ENCODE data around the gene ZNF787. TPM values are rescaled to one million over a fixed set of nuclear protein-coding genes. Genes with fewer than 3 reads are reported as not detected.

Gene ZNF787
- total and polyA plus RNA-seq, 2 donors: 13.3 to 30.9 TPM

GRCh38 chr19:56089344-56089743 lies 31.8 kb downstream of the ZNF787 start:
- Histone ChIP-seq H3K4me3 (ENCODE audit: low read depth, low read length) (no peak overlapping the region), H3K4me1 (ENCODE audit: insufficient read depth) (no peaks in the 10 kb centered on the region), H3K27ac (ENCODE audit: low read depth) (no peak overlapping the region), H3K36me3 (ENCODE audit: insufficient read depth) (peaks cover 2% of the 10 kb centered on the region)
- DNase-seq (ENCODE audit: extremely low spot score): no peak
- 83% methylated on average over 14 of the region's 14 CpGs for WGBS

GRCh38 chr19:56088497-56089215 lies 32.4 kb downstream of the ZNF787 start:
- WGBS: 94% methylated on average over 66 of the region's 66 CpGs
- DNase-seq (ENCODE audit: extremely low spot score): no peak

GRCh38 chr19:56087647-56088496 lies 33.2 kb downstream of the ZNF787 start:
- Histone ChIP-seq H3K36me3 (ENCODE audit: insufficient read depth) (peaks cover 2% of the 10 kb centered on the region), H3K27ac (ENCODE audit: low read depth) (no peak overlapping the region), H3K4me3 (ENCODE audit: low read depth, low read length) (no peak overlapping the region), H3K4me1 (ENCODE audit: insufficient read depth) (no peaks in the 10 kb centered on the region)
- no peak for DNase-seq (ENCODE audit: extremely low spot score)
- 76% methylated on average over 104 of the region's 104 CpGs for WGBS

More at GRCh38 chr19:56088497-56089215, 32.4 kb downstream of the ZNF787 start:
- H3K36me3 ChIP-seq (ENCODE audit: insufficient read depth): peaks cover 2% of the 10 kb centered on the region
- H3K27ac ChIP-seq (ENCODE audit: low read depth): no peak overlapping the region
- no peak overlapping the region for H3K4me3 ChIP-seq (ENCODE audit: low read depth, low read length)
- H3K4me1 ChIP-seq (ENCODE audit: insufficient read depth): no peaks in the 10 kb centered on the region

- Histone ChIP-seq H3K27ac (ENCODE audit: low read depth) (no peak overlapping the region), H3K4me3 (ENCODE audit: low read depth, low read length) (no peak overlapping the region), H3K4me1 (ENCODE audit: insufficient read depth) (no peaks in the 10 kb centered on the region), H3K36me3 (ENCODE audit: insufficient read depth) (peaks cover 2% of the 10 kb centered on the region)
- WGBS: 74% methylated on average over 49 of the region's 49 CpGs
- DNase-seq (ENCODE audit: extremely low spot score): no peak
Measured at GRCh38 chr19:56086671-56087430, 34.2 kb downstream of the ZNF787 start.

GRCh38 chr19:56085571-56086275 lies 35.4 kb downstream of the ZNF787 start:
- no peak overlapping the region for H3K4me3 ChIP-seq (ENCODE audit: low read depth, low read length)
- H3K4me1 ChIP-seq (ENCODE audit: insufficient read depth): no peaks in the 10 kb centered on the region
- peaks cover 2% of the 10 kb centered on the region for H3K36me3 ChIP-seq (ENCODE audit: insufficient read depth)
- 87% methylated on average over 10 of the region's 10 CpGs for WGBS
- DNase-seq (ENCODE audit: extremely low spot score): no peak
- no peak overlapping the region for H3K27ac ChIP-seq (ENCODE audit: low read depth)

- H3K4me1 ChIP-seq (ENCODE audit: insufficient read depth): no peaks in the 10 kb centered on the region
- peaks cover 2% of the 10 kb centered on the region for H3K36me3 ChIP-seq (ENCODE audit: insufficient read depth)
- DNase-seq (ENCODE audit: extremely low spot score): no peak
- no peak overlapping the region for H3K27ac ChIP-seq (ENCODE audit: low read depth)
- 74% methylated on average over 18 of the region's 18 CpGs for WGBS
- H3K4me3 ChIP-seq (ENCODE audit: low read depth, low read length): no peak overlapping the region
Measured at GRCh38 chr19:56084835-56085536, 36.1 kb downstream of the ZNF787 start.

- Histone ChIP-seq H3K4me3 (ENCODE audit: low read depth, low read length) (no peak overlapping the region), H3K27ac (ENCODE audit: low read depth) (no peak overlapping the region), H3K4me1 (ENCODE audit: insufficient read depth) (no peaks in the 10 kb centered on the region), H3K36me3 (ENCODE audit: insufficient read depth) (peaks cover 2% of the 10 kb centered on the region)
- no peak for DNase-seq (ENCODE audit: extremely low spot score)
- WGBS: 53% methylated on average over 9 of the region's 9 CpGs
Measured at GRCh38 chr19:56083668-56084067, 37.4 kb downstream of the ZNF787 start.

- H3K4me1 ChIP-seq (ENCODE audit: insufficient read depth): no peaks in the 10 kb centered on the region
- 4% methylated on average over 36 of the region's 36 CpGs for WGBS
- DNase-seq (ENCODE audit: extremely low spot score): no peak
- H3K27ac ChIP-seq (ENCODE audit: low read depth): no peak overlapping the region
- no peak overlapping the region for H3K4me3 ChIP-seq (ENCODE audit: low read depth, low read length)
- H3K36me3 ChIP-seq (ENCODE audit: insufficient read depth): no peaks in the 10 kb centered on the region
Measured at GRCh38 chr19:56080669-56081401, 40.3 kb downstream of the ZNF787 start.

- H3K4me1 ChIP-seq (ENCODE audit: insufficient read depth): no peaks in the 10 kb centered on the region
- no peak for DNase-seq (ENCODE audit: extremely low spot score)
- whole genome bisulfite sequencing: 47% methylated on average over 7 of the region's 7 CpGs
- H3K4me3 ChIP-seq (ENCODE audit: low read depth, low read length): no peak overlapping the region
- no peak overlapping the region for H3K27ac ChIP-seq (ENCODE audit: low read depth)
- H3K36me3 ChIP-seq (ENCODE audit: insufficient read depth): no peaks in the 10 kb centered on the region
Measured at GRCh38 chr19:56079609-56080008, 41.5 kb downstream of the ZNF787 start.

- H3K36me3 ChIP-seq (ENCODE audit: insufficient read depth): no peaks in the 10 kb centered on the region
- no peak overlapping the region for H3K27ac ChIP-seq (ENCODE audit: low read depth)
- H3K4me3 ChIP-seq (ENCODE audit: low read depth, low read length): no peak overlapping the region
- no peaks in the 10 kb centered on the region for H3K4me1 ChIP-seq (ENCODE audit: insufficient read depth)
- no peak for DNase-seq (ENCODE audit: extremely low spot score)
- 8% methylated on average over 5 of the region's 5 CpGs for WGBS
Measured at GRCh38 chr19:56076498-56076897, 44.6 kb downstream of the ZNF787 start.

GRCh38 chr19:56071151-56071550 lies 49.9 kb downstream of the ZNF787 start:
- Histone ChIP-seq H3K4me1 (ENCODE audit: insufficient read depth) (no peaks in the 10 kb centered on the region), H3K4me3 (ENCODE audit: low read depth, low read length) (no peak overlapping the region), H3K27ac (ENCODE audit: low read depth) (no peak overlapping the region), H3K36me3 (ENCODE audit: insufficient read depth) (no peaks in the 10 kb centered on the region)
- 57% methylated on average over 4 of the region's 4 CpGs for WGBS
- DNase-seq (ENCODE audit: extremely low spot score): no peak

GRCh38 chr19:56069642-56070041 lies 51.5 kb downstream of the ZNF787 start:
- H3K4me1 ChIP-seq (ENCODE audit: insufficient read depth): no peaks in the 10 kb centered on the region
- WGBS: 50% methylated on average over 3 of the region's 3 CpGs
- H3K4me3 ChIP-seq (ENCODE audit: low read depth, low read length): no peak overlapping the region

More at GRCh38 chr19:56069642-56070041, 51.5 kb downstream of the ZNF787 start:
- no peak for DNase-seq (ENCODE audit: extremely low spot score)
- Histone ChIP-seq H3K27ac (ENCODE audit: low read depth) (no peak overlapping the region), H3K36me3 (ENCODE audit: insufficient read depth) (no peaks in the 10 kb centered on the region)
